RKO (cell line): ENCODE measurements around the gene ANGPT4.
A peak's percentile ranks its signal among the peaks of the same experiment; 100 is the strongest.
"Not testable (repeated sequence)": the region's sequence is repeated elsewhere in the genome, so short reads cannot be mapped to it uniquely, and the experiment has no call there.

ENCODE experiments used
- DNase-seq: peaks from one replicate; pipeline ENCODE4 v3.0.0-alpha.2; 2016; ENCODE audit warnings: low spot score

Gene ANGPT4

DNA sequence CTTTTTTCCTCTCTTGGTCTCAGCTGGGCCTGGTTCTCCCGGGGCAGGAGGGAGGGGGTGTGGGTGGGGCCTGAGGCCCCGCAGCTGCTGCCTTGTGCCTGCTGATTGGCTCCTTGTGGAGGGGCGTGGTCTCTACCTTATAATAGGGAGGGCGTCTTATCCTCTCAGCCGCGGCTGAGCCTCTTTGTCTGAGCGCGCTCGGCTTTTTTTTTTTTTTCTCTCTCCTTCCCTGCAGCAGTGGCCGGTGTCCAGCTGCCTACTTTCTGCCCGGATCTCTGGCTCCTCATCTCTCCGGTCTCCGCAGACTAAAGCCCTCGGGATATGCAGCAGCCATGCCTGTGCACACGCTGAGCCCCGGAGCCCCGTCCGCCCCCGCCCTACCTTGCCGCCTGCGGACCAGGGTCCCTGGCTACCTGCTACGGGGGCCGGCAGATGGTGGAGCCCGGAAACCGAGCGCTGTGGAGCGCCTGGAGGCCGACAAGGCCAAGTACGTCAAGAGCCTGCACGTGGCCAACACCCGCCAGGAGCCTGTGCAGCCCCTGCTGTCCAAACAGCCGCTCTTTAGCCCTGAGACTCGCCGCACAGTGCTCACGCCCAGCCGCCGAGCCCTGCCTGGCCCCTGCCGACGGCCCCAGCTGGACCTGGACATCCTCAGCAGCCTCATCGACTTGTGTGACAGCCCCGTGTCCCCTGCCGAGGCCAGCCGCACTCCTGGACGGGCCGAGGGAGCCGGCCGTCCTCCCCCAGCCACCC is 71.5 kb downstream of the ANGPT4 start:
- no peak for DNase-seq

- no peak for DNase-seq
Measured at GRCh38 chr20:843912-844311, 72.2 kb downstream of the ANGPT4 start.

GRCh38 chr20:842547-842940 is 73.6 kb downstream of the ANGPT4 start:
- no peak for DNase-seq

- no peak for DNase-seq
Measured at GRCh38 chr20:841568-842546, 74.3 kb downstream of the ANGPT4 start.

GRCh38 chr20:840858-841567 is 75.1 kb downstream of the ANGPT4 start:
- no peak for DNase-seq

DNA sequence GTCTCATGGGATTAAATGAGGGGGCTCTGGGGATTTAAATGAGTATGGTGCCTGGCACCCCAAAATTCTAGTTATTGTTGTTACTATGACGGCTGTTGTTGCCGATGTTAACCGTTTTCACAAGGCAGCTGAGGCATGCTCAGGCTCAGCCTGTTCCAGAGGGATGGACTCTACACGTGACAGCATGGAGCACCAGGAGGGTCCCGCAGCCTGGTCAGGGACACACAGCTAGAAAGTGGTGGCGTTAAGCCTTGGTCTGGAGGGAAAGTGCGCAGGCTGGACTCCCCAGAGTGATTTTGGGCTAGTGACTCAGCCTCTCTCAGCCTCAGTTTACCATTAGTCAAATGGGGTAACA is 75.7 kb downstream of the ANGPT4 start:
- DNase-seq = no peak

GRCh38 chr20:839626-840025 is 76.5 kb downstream of the ANGPT4 start:
- no peak for DNase-seq

DNA sequence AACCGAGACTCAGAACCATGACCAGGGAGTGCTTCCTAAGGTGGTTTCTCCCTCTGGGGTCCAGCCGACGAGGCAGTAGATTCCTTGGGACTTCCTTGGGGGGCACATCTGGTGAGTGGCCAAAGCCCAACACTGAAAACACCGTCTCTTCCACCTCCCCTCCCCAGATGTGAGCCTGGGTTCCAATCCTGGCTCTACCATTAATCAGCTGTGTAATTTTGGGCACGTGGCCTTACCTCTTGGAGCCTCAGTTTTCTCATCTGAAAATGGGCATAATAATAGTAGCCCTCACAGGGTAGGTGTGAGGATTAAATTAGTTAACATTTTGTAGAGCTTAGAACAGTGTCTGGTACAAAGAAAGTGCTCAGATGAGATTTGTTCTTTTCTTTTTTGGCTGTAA is 77.1 kb downstream of the ANGPT4 start:
- no peak for DNase-seq

GRCh38 chr20:836190-836589 is 79.9 kb downstream of the ANGPT4 start:
- no peak for DNase-seq

DNA sequence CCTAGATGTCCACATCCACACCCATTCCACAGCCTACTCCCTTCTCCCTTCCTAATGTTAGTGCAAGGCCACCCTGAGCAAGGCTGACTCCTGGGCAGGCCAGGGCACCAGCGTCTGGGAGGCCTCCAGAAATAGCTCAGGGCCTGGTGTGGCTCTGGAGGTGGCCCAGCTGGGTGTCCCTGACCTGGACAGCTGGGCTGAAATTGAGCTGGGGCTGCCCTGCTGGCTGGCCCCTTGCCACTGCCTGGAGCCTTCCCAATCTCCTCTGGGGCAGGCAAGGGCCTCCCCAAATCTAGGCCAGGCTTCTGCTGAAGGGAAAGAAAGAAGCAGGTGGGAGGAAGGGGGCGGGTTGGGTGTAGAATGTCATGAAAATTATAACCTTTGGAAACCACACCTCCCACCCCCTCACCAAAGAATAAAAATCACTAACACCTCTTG is 80.5 kb downstream of the ANGPT4 start:
- DNase-seq = no peak

DNA sequence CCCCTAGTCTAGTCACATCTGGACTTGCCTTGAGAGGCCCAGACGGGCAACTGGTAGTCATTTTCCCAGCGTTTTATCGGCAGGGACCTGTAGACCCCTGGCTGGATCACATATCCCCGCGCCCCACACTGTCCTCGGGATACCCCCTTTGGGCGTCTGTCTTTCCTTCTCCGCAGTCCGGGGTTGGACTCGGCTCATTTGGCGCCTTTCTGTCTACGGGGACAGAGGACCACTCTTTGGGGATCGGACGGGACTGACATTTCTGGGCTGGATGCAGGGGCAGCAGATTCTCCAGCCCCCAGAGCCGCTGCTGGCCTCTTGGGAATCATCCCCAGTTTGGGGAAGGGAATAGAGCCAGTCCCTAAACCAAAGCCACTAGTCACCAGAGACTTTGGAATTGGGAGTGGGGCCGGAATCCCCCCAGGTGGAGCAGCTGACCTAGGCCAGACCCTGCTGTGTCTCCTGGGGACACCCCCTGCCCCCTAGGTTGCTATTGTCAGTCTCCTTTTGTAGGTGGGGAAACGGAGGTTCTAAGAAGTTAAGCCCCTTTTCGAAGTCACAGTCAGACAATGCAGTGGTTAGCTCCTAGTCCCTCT is 81.9 kb downstream of the ANGPT4 start:
- no peak for DNase-seq

DNA sequence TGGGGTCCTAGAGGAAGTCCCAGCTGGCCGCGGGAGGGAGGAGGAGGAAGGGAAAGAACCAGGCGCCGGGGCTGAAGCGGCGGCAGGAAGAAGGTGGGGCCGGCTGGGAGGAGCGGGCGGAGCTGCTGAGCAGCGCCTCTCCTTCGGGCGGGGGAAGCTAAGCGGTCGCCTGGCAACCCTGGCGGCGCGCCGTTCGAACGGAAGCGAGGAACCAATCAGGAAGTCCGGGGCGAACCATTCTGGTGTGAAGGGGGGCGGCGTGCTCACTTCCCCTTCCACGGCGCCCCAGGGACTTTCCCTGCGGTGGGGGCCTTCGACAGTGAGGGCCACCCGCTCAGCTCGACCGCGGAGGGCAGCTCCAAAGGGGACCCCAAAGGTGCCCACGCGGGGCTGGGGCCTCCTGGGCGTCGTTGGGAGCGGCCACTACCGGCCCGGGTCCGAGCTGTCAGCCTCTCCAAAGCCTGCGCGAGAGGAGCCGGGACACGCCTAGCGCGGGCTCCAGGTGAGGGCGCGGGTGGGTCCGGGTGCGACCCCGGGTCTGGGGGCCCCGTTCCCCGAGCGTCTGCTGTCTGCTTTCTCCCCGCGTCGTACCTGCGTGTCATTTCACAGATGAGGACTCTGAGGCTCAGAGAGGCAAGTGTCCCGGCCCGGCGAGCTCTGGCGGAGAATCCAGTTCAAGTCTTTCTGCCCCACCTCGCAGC is 82.5 kb downstream of the ANGPT4 start, which contains the start of gene FAM110A:
Gene FAM110A (plus strand): TSS at position 266 of the 701 bp plus-strand sequence. CDS start 11,090 bp downstream, outside the sequence.
- peak; percentile 98 for DNase-seq

DNA sequence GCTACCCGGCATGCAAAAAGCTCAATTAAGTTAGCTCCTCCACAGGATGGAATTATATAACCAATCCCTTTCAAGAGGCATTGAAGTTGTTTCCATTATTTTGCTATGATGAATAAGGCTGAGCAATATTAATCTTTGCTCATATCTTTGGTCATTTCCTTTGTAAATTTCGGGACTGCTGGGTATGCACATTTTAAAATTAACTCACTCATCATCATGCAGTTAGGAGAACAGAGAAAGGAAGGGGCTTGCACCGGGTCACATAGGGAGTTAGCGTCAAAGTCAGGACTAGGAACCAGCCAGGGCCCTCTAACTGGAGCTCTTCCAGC is 83.0 kb downstream of the ANGPT4 start:
- peak; percentile 93 for DNase-seq

DNA sequence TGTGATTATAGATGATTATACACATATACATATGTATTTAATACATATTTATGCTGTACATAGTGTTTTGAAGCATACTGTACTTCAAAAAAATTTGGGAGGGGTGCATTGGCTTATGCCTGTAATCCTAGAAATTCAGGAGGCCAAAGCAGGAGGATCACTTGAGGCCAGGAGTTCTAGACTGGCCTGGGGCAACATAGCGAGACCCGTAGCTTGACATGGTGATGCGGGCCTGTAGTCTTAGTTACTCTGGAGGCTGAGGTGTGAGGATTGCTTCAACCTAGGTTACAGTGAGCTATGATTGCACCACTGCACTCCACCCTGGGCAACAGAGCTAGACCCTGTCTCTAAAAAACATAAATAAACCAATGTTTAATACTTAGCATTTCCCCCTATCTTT is 84.2 kb downstream of the ANGPT4 start:
- no peak for DNase-seq

DNA sequence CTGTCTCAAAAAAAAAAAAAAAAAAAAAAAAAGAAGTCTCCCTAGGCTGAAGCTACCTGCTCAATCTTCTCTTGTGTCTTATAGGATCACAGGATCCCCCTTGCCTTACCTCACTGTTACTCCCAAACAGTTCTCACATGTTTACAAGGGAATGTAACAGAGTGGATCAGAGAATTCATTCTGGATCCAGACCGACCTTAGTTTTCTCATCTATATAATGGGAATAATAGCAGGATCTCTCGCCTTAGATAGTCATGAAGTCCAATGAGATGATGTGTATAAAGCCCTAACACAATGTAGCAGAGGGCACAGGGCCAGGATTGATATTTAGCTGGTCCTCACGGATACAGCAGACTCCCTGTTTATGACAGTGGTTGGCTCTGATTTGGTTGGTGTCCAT is 84.9 kb downstream of the ANGPT4 start:
- DNase-seq = no peak

DNA sequence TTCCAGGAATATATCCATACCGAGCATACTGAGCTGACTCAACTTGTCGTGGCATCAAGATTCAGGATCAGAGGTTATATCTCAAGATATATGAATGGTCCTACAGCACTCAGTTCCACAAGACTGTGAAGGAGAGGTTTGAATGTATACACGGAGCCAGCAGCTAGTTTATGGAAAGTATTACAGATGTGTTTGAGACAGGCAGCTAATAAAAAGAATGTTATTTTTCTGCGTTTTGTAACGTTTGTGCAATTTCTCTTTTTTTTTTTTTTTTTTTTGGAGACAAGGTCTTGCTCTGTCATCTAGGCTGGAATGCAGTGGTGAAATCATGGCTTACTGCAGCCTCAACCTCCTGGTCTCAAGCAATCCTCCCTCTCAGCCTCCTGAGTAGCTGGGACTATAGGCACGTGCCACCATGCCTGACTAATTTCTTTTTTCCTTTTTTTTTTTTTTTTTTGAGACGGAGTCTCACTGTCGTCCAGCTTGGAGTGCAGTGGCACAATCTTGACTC is 86.1 kb downstream of the ANGPT4 start:
- DNase-seq = no peak

GRCh38 chr20:829551-829950 is 86.6 kb downstream of the ANGPT4 start:
- DNase-seq = no peak

GRCh38 chr20:828987-829386 is 87.1 kb downstream of the ANGPT4 start:
- DNase-seq = no peak

GRCh38 chr20:827981-828380 is 88.2 kb downstream of the ANGPT4 start:
- not testable (repeated sequence) for DNase-seq

DNA sequence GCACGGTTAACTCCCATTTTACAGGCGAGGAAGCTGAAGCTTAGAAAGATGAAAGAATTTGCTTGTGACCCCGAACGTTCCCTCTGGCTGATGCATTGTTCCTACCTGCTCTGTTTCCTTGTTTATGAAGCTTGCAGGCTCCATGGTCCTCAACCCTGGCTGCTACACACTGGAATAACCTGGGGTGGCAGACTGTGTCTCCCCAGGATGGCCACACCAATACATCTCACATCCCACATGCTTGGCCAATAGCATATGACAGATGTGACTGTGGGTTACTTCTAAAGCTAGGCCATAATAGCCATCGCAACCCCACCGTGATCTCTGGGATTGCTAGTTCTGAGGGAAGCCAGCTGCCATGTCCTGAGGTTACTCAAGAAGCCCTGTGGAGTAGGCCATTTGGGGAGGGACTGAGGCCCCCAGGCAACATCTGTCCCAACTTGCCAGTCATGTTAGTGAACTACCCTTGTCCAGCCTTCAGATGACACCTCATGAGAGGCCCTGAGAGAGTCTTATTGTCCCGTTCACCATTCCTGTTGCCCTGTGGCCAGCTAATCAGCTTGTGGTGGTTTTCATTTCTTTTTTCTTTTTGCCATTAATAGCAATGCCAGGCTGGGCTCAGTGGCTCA is 89.3 kb downstream of the ANGPT4 start:
- DNase-seq = no peak
